Mesenchymal stem cell (in vitro differentiated cells and primary cell): ENCODE data around the gene OTC. TPM values are rescaled to one million over a fixed set of nuclear protein-coding genes. Genes with fewer than 3 reads are reported as not detected.

ENCODE experiments used
- DNase-seq: peaks from one replicate; pipeline ENCODE4 v3.0.0-alpha.2; 2013
- H2AFZ ChIP-seq: one replicate; pipeline ENCODE4 v1.6.1; 2013; ENCODE audit warnings: low read depth, mild to moderate bottlenecking, control low read depth, inconsistent platforms, low read length, moderate library complexity
- H2AK5ac ChIP-seq: 2 replicates; pipeline ENCODE4 v1.6.1; 2013; ENCODE audit warnings: low read length, moderate library complexity, mild to moderate bottlenecking, inconsistent platforms; ENCODE audit not compliant: severe bottlenecking
- H2BK120ac ChIP-seq: one replicate; pipeline ENCODE4 v1.6.1; 2013; ENCODE audit warnings: low read depth, mild to moderate bottlenecking, inconsistent platforms, low read length, moderate library complexity
- H2BK12ac ChIP-seq, 2 experiments: one replicate each; pipeline ENCODE4 v1.6.1; 2013; ENCODE audit warnings: inconsistent platforms in 2 of 2, low read length in 2 of 2, mild to moderate bottlenecking in 2 of 2, moderate library complexity in 2 of 2, control low read depth in 1 of 2
- H2BK15ac ChIP-seq: one replicate; pipeline ENCODE4 v1.6.1; 2013; ENCODE audit warnings: mild to moderate bottlenecking, low read depth, inconsistent platforms; ENCODE audit not compliant: poor library complexity, severe bottlenecking
- H2BK5ac ChIP-seq: 2 replicates; pipeline ENCODE4 v1.6.1; 2013; ENCODE audit warnings: low read depth, mild to moderate bottlenecking, low read length, control low read depth, inconsistent platforms; ENCODE audit not compliant: poor library complexity, severe bottlenecking
- H3K14ac ChIP-seq, 2 experiments: one replicate each; pipeline ENCODE4 v1.6.1; 2013; ENCODE audit warnings: inconsistent platforms in 2 of 2, low read length in 2 of 2, control low read depth in 1 of 2, mild to moderate bottlenecking in 1 of 2, moderate library complexity in 1 of 2
- H3K18ac ChIP-seq, 2 experiments: one replicate each; pipeline ENCODE4 v1.6.1; 2013; ENCODE audit warnings: inconsistent platforms in 2 of 2, low read length in 2 of 2, control low read depth in 1 of 2, low read depth in 1 of 2, mild to moderate bottlenecking in 1 of 2
- H3K23ac ChIP-seq, 2 experiments: one replicate each; pipeline ENCODE4 v1.6.1; 2013; ENCODE audit warnings: inconsistent platforms in 2 of 2, low read length in 2 of 2, mild to moderate bottlenecking in 2 of 2, moderate library complexity in 2 of 2, control low read depth in 1 of 2
- H3K27ac ChIP-seq: 2 replicates; pipeline ENCODE4 v1.5.1; 2013; ENCODE audit warnings: mild to moderate bottlenecking, moderate library complexity, low read length, control low read depth, inconsistent platforms; ENCODE audit not compliant: poor library complexity, severe bottlenecking
- H3K27me3 ChIP-seq, 2 experiments: 2 replicates each; pipeline versions ENCODE4 v1.6.1 to v1.7.0; 2013; ENCODE audit warnings: low read length in 2 of 2, mild to moderate bottlenecking in 2 of 2, moderate library complexity in 2 of 2, control low read depth in 1 of 2, inconsistent platforms in 1 of 2; ENCODE audit not compliant: control insufficient read depth in 1 of 2, insufficient read depth in 1 of 2
- H3K36me3 ChIP-seq, 2 experiments: 2 replicates each; pipeline versions ENCODE4 v1.6.1 to v1.7.0; 2013; ENCODE audit warnings: low read length in 2 of 2, control low read depth in 1 of 2, inconsistent platforms in 1 of 2, low read depth in 1 of 2, mild to moderate bottlenecking in 1 of 2; ENCODE audit not compliant: insufficient read depth in 2 of 2, control insufficient read depth in 1 of 2
- H3K4ac ChIP-seq, 2 experiments: one replicate each; pipeline ENCODE4 v1.6.1; 2013; ENCODE audit warnings: inconsistent platforms in 2 of 2, low read length in 2 of 2, mild to moderate bottlenecking in 2 of 2, moderate library complexity in 2 of 2, control low read depth in 1 of 2, low read depth in 1 of 2
- H3K4me1 ChIP-seq: 2 replicates; pipeline ENCODE4 v1.6.1; 2013; ENCODE audit warnings: low read depth, low read length, control low read depth; ENCODE audit not compliant: control insufficient read depth, insufficient read depth
- H3K4me2 ChIP-seq: 2 replicates; pipeline ENCODE4 v1.6.1; 2013; ENCODE audit warnings: low read length, mild to moderate bottlenecking, inconsistent platforms; ENCODE audit not compliant: poor library complexity, severe bottlenecking
- H3K4me3 ChIP-seq, 2 experiments: 2 replicates each; pipeline versions ENCODE4 v1.5.1 to v1.7.0; 2013; ENCODE audit warnings: low read length in 2 of 2, mild to moderate bottlenecking in 2 of 2, control low read depth in 1 of 2, low read depth in 1 of 2; ENCODE audit not compliant: insufficient read depth in 1 of 2
- H3K79me1 ChIP-seq: replicated peaks from 2 replicates; pipeline ENCODE4 v1.6.1; 2013; ENCODE audit warnings: mild to moderate bottlenecking, control low read depth, low read length, inconsistent platforms; ENCODE audit not compliant: poor library complexity, severe bottlenecking
- H3K9ac ChIP-seq: 2 replicates; pipeline ENCODE4 v1.7.0; 2013; ENCODE audit warnings: mild to moderate bottlenecking, low read length, moderate library complexity
- H3K9me3 ChIP-seq: 2 replicates; pipeline ENCODE4 v1.7.0; 2013; ENCODE audit warnings: mild to moderate bottlenecking, low read length; ENCODE audit not compliant: control insufficient read depth
- H4K8ac ChIP-seq: one replicate; pipeline ENCODE4 v1.6.1; 2013; ENCODE audit warnings: inconsistent platforms, mild to moderate bottlenecking, low read length, moderate library complexity
- H4K91ac ChIP-seq: one replicate; pipeline ENCODE4 v1.6.1; 2013; ENCODE audit warnings: mild to moderate bottlenecking, low read length, inconsistent platforms
- WGBS: methylation state at CpG from one replicate; pipeline ENCODE4 v1.1.7; 2013; ENCODE audit warnings: mixed read lengths; 5-methylcytosine and 5-hydroxymethylcytosine counted together
- small RNA-seq: library from polyadenylated mRNA; stranded (forward); fragments of <200 nt; extraction: miRNeasy Mini kit (QIAGEN cat#:217004); gene quantifications from one replicate; pipeline ENCODE3, GENCODE V24; 2013; ENCODE audit warnings: low read depth

The OTC gene

DNA sequence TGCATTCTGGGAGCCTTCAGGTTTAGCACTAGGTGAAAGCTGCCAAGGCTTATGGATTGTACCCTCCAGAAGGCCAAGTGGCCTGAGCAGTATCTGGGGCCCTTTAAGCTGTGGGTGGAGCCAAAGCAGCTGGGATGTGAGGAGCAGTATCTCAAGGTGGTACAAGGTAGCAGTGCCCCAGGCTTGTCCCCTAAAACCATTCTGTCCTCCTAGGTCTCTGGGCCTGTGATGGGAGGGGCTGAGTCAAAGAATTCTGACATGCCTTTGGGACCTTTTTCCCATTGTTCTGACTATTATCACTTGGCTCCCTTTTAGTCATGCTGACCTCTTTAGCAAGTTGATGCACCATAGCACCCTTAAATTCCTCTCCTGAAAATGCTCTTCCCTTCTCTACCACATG lies 109.9 kb downstream of the OTC start:
- Histone ChIP-seq H3K4me2 (no peak overlapping the region), H3K18ac (no peak overlapping the region), H3K9ac (no peak overlapping the region), H2BK15ac (no peak overlapping the region), H3K27me3 (no peaks in the 10 kb centered on the region), H3K27ac (no peak overlapping the region), H3K4ac (no peak overlapping the region), H2AK5ac (no peak overlapping the region), H3K36me3 (no peaks in the 10 kb centered on the region), H3K9me3 (no peaks in the 10 kb centered on the region), H4K8ac (no peak overlapping the region), H3K4me1 (no peaks in the 10 kb centered on the region), H3K79me1 (no peaks in the 10 kb centered on the region), H3K14ac (no peak overlapping the region), H3K4me3 (no peak overlapping the region), H2BK5ac (no peak overlapping the region), H2AFZ (no peak overlapping the region), H4K91ac (no peak overlapping the region), H2BK120ac (no peak overlapping the region), H3K23ac (no peak overlapping the region), H2BK12ac (no peak overlapping the region)
- DNase-seq = no peak

DNA sequence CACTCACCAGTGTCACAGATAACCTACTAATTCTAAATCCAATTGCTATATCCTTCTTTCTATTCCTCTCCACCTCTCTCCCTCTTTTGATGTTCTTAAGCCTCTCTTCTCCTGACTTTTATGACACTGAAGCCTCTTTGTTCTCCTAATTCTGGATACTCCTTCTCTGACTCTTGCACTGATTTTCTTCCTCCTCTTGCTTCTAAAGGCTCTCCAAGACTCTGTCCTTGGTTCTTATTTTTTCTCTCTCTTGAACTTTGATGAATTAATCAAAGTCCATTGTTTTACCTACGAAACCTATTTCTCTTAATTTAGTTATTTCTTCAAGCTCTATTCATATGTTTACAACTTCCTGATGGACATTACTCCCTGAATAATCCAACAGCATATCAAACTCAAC lies 113.3 kb downstream of the OTC start:
- no peak overlapping the region for H2BK120ac ChIP-seq
- WGBS = 53% methylated on average over 1 of the region's 1 CpG
- H3K79me1 ChIP-seq = no peaks in the 10 kb centered on the region
- no peak overlapping the region for H3K4ac ChIP-seq
- H3K4me2 ChIP-seq = no peak overlapping the region
- no peak overlapping the region for H3K23ac ChIP-seq
- H2BK15ac ChIP-seq = no peak overlapping the region
- no peak overlapping the region for H3K14ac ChIP-seq
- DNase-seq = no peak
- no peak overlapping the region for H2AK5ac ChIP-seq
- no peak overlapping the region for H3K18ac ChIP-seq
- no peak overlapping the region for H2AFZ ChIP-seq
- no peak overlapping the region for H2BK5ac ChIP-seq
- H3K27me3 ChIP-seq = no peaks in the 10 kb centered on the region
- H2BK12ac ChIP-seq = no peak overlapping the region
- no peak overlapping the region for H3K9ac ChIP-seq
- H3K36me3 ChIP-seq = no peaks in the 10 kb centered on the region
- no peak overlapping the region for H3K27ac ChIP-seq
- H4K91ac ChIP-seq = no peak overlapping the region
- no peaks in the 10 kb centered on the region for H3K4me1 ChIP-seq
- H3K4me3 ChIP-seq = no peak overlapping the region
- no peak overlapping the region for H4K8ac ChIP-seq
- H3K9me3 ChIP-seq = no peaks in the 10 kb centered on the region

DNA sequence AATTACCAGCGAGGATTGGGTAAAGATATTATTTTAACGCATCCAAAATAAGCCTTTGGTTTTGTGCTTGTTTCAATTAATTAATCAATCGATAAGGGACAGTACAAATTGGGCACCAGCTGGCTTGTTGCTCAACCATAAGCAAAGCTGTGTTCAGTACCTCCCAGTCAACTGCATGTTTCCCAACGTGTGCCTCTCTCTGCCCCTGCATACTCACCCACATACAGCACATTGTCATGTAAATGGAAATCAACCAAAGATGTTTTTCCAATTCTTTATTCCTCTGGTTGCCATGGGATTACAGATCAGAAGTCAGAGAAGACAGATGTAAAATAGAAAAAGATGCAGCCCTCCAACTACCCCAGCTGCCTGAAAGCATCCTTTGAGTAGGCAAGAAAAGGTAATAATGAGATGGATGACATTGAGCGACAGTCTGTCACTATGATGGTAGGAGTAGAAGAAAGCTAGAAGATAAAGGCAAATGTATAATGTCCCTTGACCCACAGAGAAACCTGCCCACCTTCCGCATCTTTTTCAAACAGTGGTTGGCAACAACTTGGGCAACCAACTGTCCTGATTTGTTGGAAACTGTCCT lies 116.3 kb downstream of the OTC start:
- H4K91ac ChIP-seq = no peak overlapping the region
- H3K4ac ChIP-seq = no peak overlapping the region
- no peak overlapping the region for H2BK5ac ChIP-seq
- H3K27ac ChIP-seq = no peak overlapping the region
- no peak overlapping the region for H3K4me3 ChIP-seq
- H3K14ac ChIP-seq = no peak overlapping the region
- no peak overlapping the region for H3K18ac ChIP-seq
- no peak overlapping the region for H4K8ac ChIP-seq
- H2AK5ac ChIP-seq = no peak overlapping the region
- H3K23ac ChIP-seq = no peak overlapping the region
- H3K36me3 ChIP-seq = no peaks in the 10 kb centered on the region
- 96% methylated on average over 3 of the region's 6 CpGs for WGBS
- no peak overlapping the region for H2BK120ac ChIP-seq
- no peak overlapping the region for H3K9ac ChIP-seq
- no peaks in the 10 kb centered on the region for H3K79me1 ChIP-seq
- no peak overlapping the region for H2BK15ac ChIP-seq
- H3K4me1 ChIP-seq = no peaks in the 10 kb centered on the region
- H3K27me3 ChIP-seq = no peaks in the 10 kb centered on the region
- H2AFZ ChIP-seq = no peak overlapping the region
- no peak overlapping the region for H3K4me2 ChIP-seq
- no peak for DNase-seq
- no peaks in the 10 kb centered on the region for H3K9me3 ChIP-seq
- no peak overlapping the region for H2BK12ac ChIP-seq

Small RNA genes within 50 kb of the gene (small RNA-seq; reads per million reads assigned to genes)
- not detected for gene RF00322
